ENCODE data around the gene SHMT1. TPM values are rescaled to one million over a fixed set of nuclear protein-coding genes. Genes with fewer than 3 reads are reported as not detected.

Gene SHMT1
- total RNA-seq, result 18.2 and 29.0 TPM in 2 replicates

DNA sequence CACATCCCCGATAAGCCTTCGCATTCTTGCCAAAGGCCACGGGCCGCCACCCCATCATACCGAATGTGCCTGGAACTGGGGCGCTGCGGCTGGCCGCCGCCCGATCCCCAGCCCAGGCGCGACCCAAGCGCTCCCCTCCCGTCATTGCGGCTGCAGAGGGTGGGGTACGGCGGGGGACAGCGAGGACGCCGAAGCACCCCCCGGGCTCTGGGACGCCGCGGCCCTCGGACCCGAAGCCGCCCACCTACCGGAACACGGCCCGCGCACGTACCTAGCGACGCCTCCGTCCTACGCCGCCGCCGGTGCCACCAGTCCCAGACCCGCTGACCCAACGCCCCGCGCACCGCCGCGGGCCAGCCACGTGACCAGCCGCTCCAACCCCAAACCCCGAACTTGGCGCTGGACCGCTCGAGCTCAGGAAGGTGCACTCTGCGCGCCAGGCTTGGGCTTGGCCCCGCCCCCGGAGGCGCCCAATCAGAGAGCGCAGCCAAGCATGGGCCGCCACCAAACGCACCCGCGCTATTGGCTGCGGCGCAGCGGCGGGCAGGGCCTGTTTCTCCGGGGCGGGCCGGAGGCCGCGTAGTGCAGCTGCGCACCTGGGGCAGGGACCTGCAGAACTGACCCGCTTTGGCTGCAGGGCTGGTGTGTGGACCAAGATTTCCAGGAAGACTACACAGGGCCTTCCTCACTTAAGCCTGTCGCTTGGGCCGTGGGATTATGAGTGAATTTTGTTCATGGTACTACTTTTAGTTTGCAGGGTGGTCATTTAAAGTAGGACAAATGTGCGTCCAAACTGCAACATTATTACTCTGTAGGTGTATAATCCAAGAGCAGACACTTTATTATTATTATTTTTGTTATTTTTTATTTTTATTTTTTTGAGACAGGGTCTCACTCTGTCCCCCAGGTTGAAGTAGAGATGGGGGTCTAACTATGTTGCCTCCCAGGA is at the start of gene SHMT1:
Gene SHMT1, minus strand, starts transcription at position 450 of the 949 bp plus-strand sequence. CDS start 7,569 bp downstream, outside the sequence.

DNA sequence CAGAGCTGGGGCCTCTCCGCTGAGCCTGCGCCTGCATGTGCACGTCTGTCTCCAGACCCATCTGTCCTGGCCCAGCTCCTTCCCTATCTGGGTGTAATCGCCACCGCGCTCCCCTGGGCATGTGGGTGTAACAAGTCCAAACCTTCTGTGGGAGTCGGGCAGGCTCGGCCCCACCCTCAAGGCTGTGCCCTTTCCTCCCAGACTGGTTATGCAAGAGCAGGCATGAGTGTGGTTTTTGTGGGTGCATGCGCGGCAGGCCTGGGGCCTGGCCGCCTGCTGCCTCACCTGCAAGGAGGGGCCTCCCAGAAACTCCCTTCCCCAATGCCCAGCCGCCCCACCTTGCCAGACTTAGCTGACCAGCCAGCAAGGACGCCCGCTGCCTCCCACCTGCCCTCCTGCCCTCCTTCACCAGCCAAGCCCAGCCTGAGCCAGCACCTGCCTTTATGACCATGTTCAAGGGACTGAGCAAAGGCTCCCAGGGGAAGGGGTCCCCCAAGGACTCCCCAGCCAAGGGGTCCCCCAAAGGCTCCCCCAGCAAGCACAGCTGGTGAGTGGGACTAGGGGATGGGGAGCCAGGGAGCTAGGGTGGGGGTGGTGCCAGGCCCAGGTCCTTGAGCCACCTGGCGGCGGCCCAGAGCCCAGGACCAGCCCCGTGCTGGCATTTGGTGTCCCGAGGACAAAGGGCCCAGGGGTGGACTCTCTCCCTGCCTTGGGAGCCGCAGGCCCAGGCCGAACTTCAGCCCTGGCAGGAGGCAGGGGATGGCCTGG is 14.3 kb upstream of the SHMT1 start, which contains the start of gene EVPLL:
Gene EVPLL, plus strand, starts transcription at position 342 of the 768 bp plus-strand sequence. CDS start 3,160 bp downstream, outside the sequence.

DNA sequence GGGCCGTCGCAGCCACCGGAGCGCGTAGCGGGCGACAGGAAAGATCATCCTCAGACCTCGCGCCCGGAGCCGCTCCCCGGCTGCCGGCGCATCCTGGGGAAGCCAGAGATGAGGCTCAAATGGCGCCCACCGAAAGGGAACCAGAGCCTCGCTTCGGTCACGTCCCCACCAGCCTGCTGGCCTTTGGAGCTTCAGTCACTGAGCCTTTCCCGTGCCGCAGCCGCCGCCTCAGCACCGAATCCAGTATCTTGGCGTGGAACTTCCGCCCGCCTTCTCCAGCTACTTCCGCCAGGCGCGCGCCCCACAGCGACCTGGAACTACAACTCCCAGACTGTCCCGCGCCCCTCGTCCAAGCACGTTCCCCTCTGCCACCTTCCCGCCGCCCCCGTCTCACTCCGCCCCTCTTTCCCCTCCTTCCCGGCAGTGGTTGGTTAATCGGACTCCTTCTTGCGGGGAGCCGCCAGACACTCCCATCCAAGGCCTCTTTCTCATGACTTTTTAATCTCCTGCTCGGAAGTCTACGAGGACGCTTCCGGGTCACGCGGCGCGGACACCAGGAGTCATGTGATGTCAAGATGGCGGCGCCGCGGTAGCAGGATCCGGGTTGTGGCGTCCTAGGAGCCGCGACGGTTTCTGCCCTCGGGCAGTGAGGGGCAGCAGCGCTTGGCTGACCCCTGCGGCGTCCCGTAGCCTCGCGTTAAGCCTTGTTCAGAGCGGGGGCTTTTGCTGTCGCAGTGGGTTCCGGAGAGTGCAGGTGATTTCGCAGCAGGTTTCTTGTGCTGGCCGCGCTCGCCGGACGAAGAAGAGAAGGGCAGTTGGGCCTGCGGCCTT is 48.4 kb downstream of the SHMT1 start, which contains the start of the genes SMCR8 and TOP3A:
Gene SMCR8, plus strand, starts transcription at position 563 of the 831 bp plus-strand sequence. CDS start 497 bp downstream, outside the sequence.
Gene TOP3A, minus strand, starts transcription at position 264 of the 831 bp plus-strand sequence. Its CDS starts 216 bp downstream, at position 48.

Small RNAs within 50 kb of the gene (small RNA-seq; reads per million reads assigned to genes)
- not detected for gene AL353997.5

Other genes starting within 250 kb of the SHMT1 start
- gene ALKBH5, start 179.7 kb downstream of the SHMT1 start, total RNA-seq, result 76.8 and 96.6 TPM in 2 replicates
- 43.4 and 46.1 TPM in 2 replicates for gene LLGL1, start 137.9 kb downstream of the SHMT1 start, total RNA-seq
- 257 and 272 TPM in 2 replicates for gene FLII, start 104.8 kb downstream of the SHMT1 start, total RNA-seq
- gene MIEF2, start 102.9 kb downstream of the SHMT1 start, total RNA-seq, result 6.5 and 9.9 TPM in 2 replicates
- gene TOP3A, start 48.6 kb downstream of the SHMT1 start, total RNA-seq, result 22.8 and 42.4 TPM in 2 replicates
- gene SMCR8, start 48.3 kb downstream of the SHMT1 start, total RNA-seq, result 15.1 and 20.3 TPM in 2 replicates
- not detected in 2 replicates for gene EVPLL, start 14.2 kb upstream of the SHMT1 start, total RNA-seq
- not detected in 2 replicates for gene LGALS9C, start 113.2 kb upstream of the SHMT1 start, total RNA-seq

Data from subcutaneous preadipocyte (primary cell).